HG02870 (cell line): ENCODE measurements around the gene GAS2L2.

ENCODE experiments used
- ATAC-seq: cut with Tn5 transposase; IDR thresholded peaks from one replicate; pipeline ENCODE4 v1.9.1; 2021; ENCODE audit warnings: mild to moderate bottlenecking, moderate library complexity; ENCODE audit not compliant: unreplicated experiment

The GAS2L2 gene

GRCh38 chr17:35752945-35753764 is at the start of gene GAS2L2:
GAS2L2 (minus strand) TSS chr17:35753239; CDS start chr17:35752850, 389 bp downstream.
- no peak for ATAC-seq

- ATAC-seq, result no peak
Measured at GRCh38 chr17:35801583-35802224, 48.7 kb upstream of the GAS2L2 start.

GRCh38 chr17:35799942-35800341 is 46.9 kb upstream of the GAS2L2 start:
- ATAC-seq, result no peak

- no peak for ATAC-seq
Measured at GRCh38 chr17:35797918-35798317, 44.9 kb upstream of the GAS2L2 start.

- ATAC-seq, result no peak
Measured at GRCh38 chr17:35797370-35797769, 44.3 kb upstream of the GAS2L2 start.

- no peak for ATAC-seq
Measured at GRCh38 chr17:35796942-35797341, 43.9 kb upstream of the GAS2L2 start.

- ATAC-seq, result no peak
Measured at GRCh38 chr17:35795871-35796265, 42.8 kb upstream of the GAS2L2 start.

- no peak for ATAC-seq
Measured at GRCh38 chr17:35795007-35795870, 42.2 kb upstream of the GAS2L2 start, which contains the start of gene MMP28. MMP28 (minus strand) TSS chr17:35795641; CDS start chr17:35795377, 264 bp downstream.

GRCh38 chr17:35793257-35793656 is 40.2 kb upstream of the GAS2L2 start:
- ATAC-seq, result no peak

- no peak for ATAC-seq
Measured at GRCh38 chr17:35791681-35792350, 38.8 kb upstream of the GAS2L2 start.

GRCh38 chr17:35790841-35791240 is 37.8 kb upstream of the GAS2L2 start:
- no peak for ATAC-seq

- no peak for ATAC-seq
Measured at GRCh38 chr17:35788477-35789368, 35.7 kb upstream of the GAS2L2 start.

GRCh38 chr17:35786941-35787432 is 33.9 kb upstream of the GAS2L2 start:
- no peak for ATAC-seq

- ATAC-seq, result no peak
Measured at GRCh38 chr17:35784895-35785294, 31.9 kb upstream of the GAS2L2 start.

- ATAC-seq, result no peak
Measured at GRCh38 chr17:35780950-35781349, 27.9 kb upstream of the GAS2L2 start.

GRCh38 chr17:35778641-35779196 is 25.7 kb upstream of the GAS2L2 start:
- ATAC-seq, result no peak

- ATAC-seq, result no peak
Measured at GRCh38 chr17:35775583-35775982, 22.5 kb upstream of the GAS2L2 start.

GRCh38 chr17:35775039-35775438 is 22.0 kb upstream of the GAS2L2 start:
- ATAC-seq, result no peak

GRCh38 chr17:35774499-35774898 is 21.5 kb upstream of the GAS2L2 start:
- no peak for ATAC-seq
